GM12875 (cell line): ENCODE data around the gene TGFBRAP1.

ENCODE experiments used
- H3K4me3 ChIP-seq: one replicate; pipeline ENCODE4 v1.5.1; 2011; ENCODE audit warnings: low read depth, low read length, control low read depth
- CTCF ChIP-seq: IDR thresholded peaks from 2 replicates; pipeline ENCODE4 v1.5.1; 2011; ENCODE audit warnings: low read depth, mild to moderate bottlenecking, control low read depth, inconsistent platforms, low read length, moderate library complexity, borderline replicate concordance; ENCODE audit not compliant: insufficient read depth

TGFBRAP1 gene

GRCh38 chr2:105375001-105375561 lies 45.5 kb upstream of the TGFBRAP1 start:
- no peak for TF ChIP-seq CTCF
- no peak overlapping the region for H3K4me3 ChIP-seq

- H3K4me3 ChIP-seq, result no peak overlapping the region
- TF ChIP-seq CTCF, result no peak
These were observed 44.4 kb upstream of the TGFBRAP1 start for GRCh38 chr2:105373895-105374401.

- no peak overlapping the region for H3K4me3 ChIP-seq
- TF ChIP-seq CTCF, result no peak
These were observed 43.8 kb upstream of the TGFBRAP1 start for GRCh38 chr2:105373344-105373781.

GRCh38 chr2:105371810-105372209 lies 42.3 kb upstream of the TGFBRAP1 start:
- no peak overlapping the region for H3K4me3 ChIP-seq
- no peak for TF ChIP-seq CTCF

GRCh38 chr2:105371156-105371555 lies 41.6 kb upstream of the TGFBRAP1 start:
- TF ChIP-seq CTCF, result no peak
- H3K4me3 ChIP-seq, result no peak overlapping the region

- peak; percentile 95 for TF ChIP-seq CTCF
- H3K4me3 ChIP-seq, result no peak overlapping the region
These were observed 40.5 kb upstream of the TGFBRAP1 start for GRCh38 chr2:105369777-105370690.
